Endothelial cell (in vitro differentiated cells): ENCODE measurements around the gene IRF2BP1. TPM values are rescaled to one million over a fixed set of nuclear protein-coding genes. Genes with fewer than 3 reads are reported as not detected.
A peak's percentile ranks its signal among the peaks of the same experiment; 100 is the strongest.

Experiments used
- DNase-seq: peaks from one replicate; pipeline ENCODE4 v3.0.0; 2021; ENCODE audit warnings: low spot score
- H3K27ac Mint-ChIP-seq: one replicate; pipeline ENCODE4 v1.8.0; 2021; ENCODE audit warnings: mixed read lengths, inconsistent platforms; ENCODE audit not compliant: unreplicated experiment
- H3K27me3 Mint-ChIP-seq: one replicate; pipeline ENCODE4 v1.8.0; 2021; ENCODE audit warnings: mild to moderate bottlenecking, moderate library complexity, mixed read lengths, inconsistent platforms; ENCODE audit not compliant: unreplicated experiment
- H3K36me3 Mint-ChIP-seq: one replicate; pipeline ENCODE4 v1.8.0; 2021; ENCODE audit warnings: mild to moderate bottlenecking, low read depth, mixed read lengths, inconsistent platforms; ENCODE audit not compliant: unreplicated experiment
- H3K4me1 Mint-ChIP-seq: one replicate; pipeline ENCODE4 v1.8.0; 2021; ENCODE audit warnings: mild to moderate bottlenecking, mixed read lengths, inconsistent platforms; ENCODE audit not compliant: unreplicated experiment
- H3K4me3 Mint-ChIP-seq: one replicate; pipeline ENCODE4 v1.8.0; 2021; ENCODE audit warnings: mild to moderate bottlenecking, mixed read lengths, inconsistent platforms; ENCODE audit not compliant: unreplicated experiment
- H3K9me3 Mint-ChIP-seq: one replicate; pipeline ENCODE4 v1.8.0; 2021; ENCODE audit warnings: mixed read lengths, inconsistent platforms; ENCODE audit not compliant: unreplicated experiment
- CTCF ChIP-seq: fragments of 200-600 bp; sonication (generic); IDR thresholded peaks from one replicate; pipeline ENCODE4 v1.5.0; 2021; ENCODE audit warnings: antibody characterized with exemption; ENCODE audit not compliant: unreplicated experiment
- total RNA-seq: library from RNA; stranded (reverse); fragmentation: NEBNext Ultra II Directional; extraction: Animal tissue kit (Norgen Biotek cat#: 25700); gene quantifications from one replicate; pipeline ENCODE4 v1.2.1, GENCODE V29; 2021; ENCODE audit not compliant: unreplicated experiment

The IRF2BP1 gene
- total RNA-seq, 1 donor from 2014 or later: 17.6 TPM

GRCh38 chr19:45878043-45878794 is 7.7 kb downstream of the IRF2BP1 start:
- no peak overlapping the region for H3K27ac Mint-ChIP-seq
- peaks cover 15% of the 10 kb centered on the region for H3K27me3 Mint-ChIP-seq
- DNase-seq: no peak
- no peaks in the 10 kb centered on the region for H3K9me3 Mint-ChIP-seq
- H3K4me3 Mint-ChIP-seq: peak overlapping the region; percentile 1
- H3K4me1 Mint-ChIP-seq: peaks cover 36% of the 10 kb centered on the region
- H3K36me3 Mint-ChIP-seq: no peaks in the 10 kb centered on the region
- TF ChIP-seq CTCF: no peak

- Mint-ChIP-seq H3K27ac (peak overlapping the region; percentile 80), H3K27me3 (peaks cover 16% of the 10 kb centered on the region), H3K4me3 (peak overlapping the region; percentile 44), H3K36me3 (no peaks in the 10 kb centered on the region), H3K4me1 (peaks cover 31% of the 10 kb centered on the region), H3K9me3 (no peaks in the 10 kb centered on the region)
- no peak for TF ChIP-seq CTCF
- peak; percentile 69 for DNase-seq
These were observed 9.3 kb downstream of the IRF2BP1 start for GRCh38 chr19:45876411-45877197.

- no peak for DNase-seq
- Mint-ChIP-seq H3K4me1 (peaks cover 29% of the 10 kb centered on the region), H3K9me3 (no peaks in the 10 kb centered on the region), H3K36me3 (no peaks in the 10 kb centered on the region), H3K27ac (peak overlapping the region; percentile 80), H3K27me3 (peaks cover 15% of the 10 kb centered on the region), H3K4me3 (peak overlapping the region; percentile 44)
- no peak for TF ChIP-seq CTCF
These were observed 9.9 kb downstream of the IRF2BP1 start for GRCh38 chr19:45876161-45876410.

GRCh38 chr19:45874620-45874966 is 11.3 kb downstream of the IRF2BP1 start:
- no peak for DNase-seq
- H3K4me3 Mint-ChIP-seq: peak overlapping the region; percentile 76
- TF ChIP-seq CTCF: no peak
- H3K36me3 Mint-ChIP-seq: no peaks in the 10 kb centered on the region
- H3K27me3 Mint-ChIP-seq: peaks cover 12% of the 10 kb centered on the region
- peak overlapping the region; percentile 67 for H3K27ac Mint-ChIP-seq
- peaks cover 29% of the 10 kb centered on the region for H3K4me1 Mint-ChIP-seq
- H3K9me3 Mint-ChIP-seq: no peaks in the 10 kb centered on the region

- Mint-ChIP-seq H3K4me3 (no peak overlapping the region), H3K4me1 (peaks cover 24% of the 10 kb centered on the region), H3K27me3 (peaks cover 10% of the 10 kb centered on the region), H3K36me3 (no peaks in the 10 kb centered on the region), H3K9me3 (no peaks in the 10 kb centered on the region), H3K27ac (no peak overlapping the region)
- DNase-seq: no peak
- no peak for TF ChIP-seq CTCF
These were observed 12.6 kb downstream of the IRF2BP1 start for GRCh38 chr19:45873219-45873772.
